ENCODE measurements around the gene MAML3.

DNA sequence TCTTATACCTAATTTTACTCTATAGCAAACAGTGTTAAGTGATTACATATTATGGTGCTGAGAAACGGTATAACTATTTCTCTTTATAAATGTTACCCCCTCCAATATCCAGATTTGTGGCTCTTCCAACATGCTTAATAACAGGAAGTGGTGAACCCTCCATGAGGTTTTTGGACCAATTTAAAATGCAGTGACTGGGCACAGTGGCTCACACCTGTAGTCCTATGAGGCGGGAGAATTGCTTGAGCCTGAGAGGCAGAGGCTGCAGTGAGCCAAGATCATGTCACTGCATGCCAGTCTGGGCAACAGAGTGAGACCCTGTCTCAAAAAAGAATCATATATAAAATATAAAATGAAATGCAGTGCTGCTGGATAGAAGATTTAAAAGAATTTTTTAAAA, 351.1 kb downstream of the MAML3 start:
- TF ChIP-seq CTCF (optimal IDR thresholded peaks at IDR 0.05 in 1 of 3, IDR thresholded peaks at IDR 0.05 in 1 of 3, conservative IDR thresholded peaks at IDR 0.05 in 1 of 3; ENCODE audit: extremely low read depth in 1 of 3, insufficient read depth in 2 of 3, low read length in 3 of 3) (no peak), EZH2 (IDR thresholded peaks at IDR 0.05; ENCODE audit: low read length) (no peak)
